ENCODE data around the gene PIP5K1C.

Gene PIP5K1C

GRCh38 chr19:3721131-3721886, 21.0 kb upstream of the PIP5K1C start:
- DNase-seq = peak; percentile 50

GRCh38 chr19:3720349-3720917, 20.2 kb upstream of the PIP5K1C start:
- DNase-seq = no peak

- DNase-seq = no peak
Observed at GRCh38 chr19:3719868-3720267, 19.6 kb upstream of the PIP5K1C start.

GRCh38 chr19:3716147-3716668, 15.9 kb upstream of the PIP5K1C start:
- DNase-seq = no peak

- DNase-seq = no peak
Observed at GRCh38 chr19:3712663-3713611, 12.7 kb upstream of the PIP5K1C start.

- no peak for DNase-seq
Observed at GRCh38 chr19:3710265-3710812, 10.1 kb upstream of the PIP5K1C start.

GRCh38 chr19:3708207-3708931, 8.1 kb upstream of the PIP5K1C start, which contains the start of gene TJP3:
TSS of gene TJP3 (plus strand) at chr19:3708384. CDS start at chr19:3728433, 20,049 bp downstream.
- no peak for DNase-seq

GRCh38 chr19:3707868-3708206, 7.6 kb upstream of the PIP5K1C start:
- no peak for DNase-seq

- no peak for DNase-seq
Observed at GRCh38 chr19:3701200-3701599, 932 bp upstream of the PIP5K1C start.

- DNase-seq = no peak
Observed at GRCh38 chr19:3699741-3700241, 477 bp downstream of the PIP5K1C start.

GRCh38 chr19:3698974-3699740, 1.1 kb downstream of the PIP5K1C start:
- DNase-seq = no peak

GRCh38 chr19:3698386-3698950, 1.8 kb downstream of the PIP5K1C start:
- DNase-seq = no peak

- DNase-seq = no peak
Observed at GRCh38 chr19:3697671-3698385, 2.4 kb downstream of the PIP5K1C start.

- no peak for DNase-seq
Observed at GRCh38 chr19:3697094-3697493, 3.2 kb downstream of the PIP5K1C start.

GRCh38 chr19:3696660-3696995, 3.6 kb downstream of the PIP5K1C start:
- no peak for DNase-seq

- no peak for DNase-seq
Observed at GRCh38 chr19:3695986-3696659, 4.1 kb downstream of the PIP5K1C start.

- DNase-seq = no peak
Observed at GRCh38 chr19:3695124-3695733, 5.0 kb downstream of the PIP5K1C start.

GRCh38 chr19:3694361-3695123, 5.7 kb downstream of the PIP5K1C start:
- no peak for DNase-seq
